K562 (cell line): Measurements from ENCODE around the gene ADGRB2. TPM values are rescaled to one million over a fixed set of nuclear protein-coding genes. Genes with fewer than 3 reads are reported as not detected.
"Not testable (repeated sequence)": the region's sequence is repeated elsewhere in the genome, so short reads cannot be mapped to it uniquely, and the experiment has no call there.

Experiments used
- ATAC-seq: fragments of 200-7000 bp; cut with Tn5 transposase; 3 replicates; pipeline ENCODE4 v1.9.1; 2020; ENCODE audit warnings: moderate library complexity
- BruUV-seq: library from RNA; stranded (reverse); fragments of 400-500 nt; replicated peaks from 2 replicates; lab custom pipeline; 2021; lab: Mats Ljungman, UMichigan
- CTCF ChIA-PET: fragments of 300-600 bp; formaldehyde crosslinking; extraction: SDS; loops from one replicate; lab custom pipeline; 2021; ENCODE audit warnings: low intra/inter-chr PET ratio; lab: Yijun Ruan, JAX
- POLR2A ChIA-PET: fragments of 300-600, 350-650 bp; sonication (Branson Sonifier 250); formaldehyde crosslinking; extraction: SDS; loops from one replicate; lab custom pipeline; 2021; ENCODE audit warnings: antibody characterized with exemption, inconsistent platforms; lab: Yijun Ruan, JAX
- DNase-seq, 4 experiments: peaks; one replicate each; pipeline versions ENCODE4 v3.0.0 to v3.0.0-alpha.2; 2011 to 2018; ENCODE audit warnings: low spot score in 3 of 4, mixed read lengths in 3 of 4; ENCODE audit errors: extremely low read depth in 1 of 4
- FAIRE-seq: peaks from 2 replicates; lab custom pipeline; 2011; peaks lifted over from hg19 to GRCh38; lab: Jason Lieb, UNC
- H2AFZ ChIP-seq: 2 replicates; pipeline ENCODE4 v1.6.0; 2011; ENCODE audit warnings: low read depth, low read length, control low read depth, inconsistent platforms
- H3K27ac ChIP-seq: fragments of 200-600 bp; 3 replicates; pipeline ENCODE4 v1.8.0; 2011; ENCODE audit warnings: low read depth, mild to moderate bottlenecking, control low read depth, inconsistent platforms, low read length, moderate library complexity, mixed read lengths; ENCODE audit errors: extremely low read depth
- H3K27me3 ChIP-seq, 2 experiments: fragments of 300-600 bp in 1 of 2; 2 replicates in 1 of 2; 3 replicates in 1 of 2; pipeline versions ENCODE4 v1.6.0 to v1.8.0; 2011; ENCODE audit warnings: inconsistent platforms in 2 of 2, low read length in 2 of 2, mild to moderate bottlenecking in 1 of 2, mixed read lengths in 1 of 2, moderate library complexity in 1 of 2; ENCODE audit not compliant: control insufficient read depth in 2 of 2, insufficient read depth in 2 of 2
- H3K36me3 ChIP-seq: fragments of 300-600 bp; 3 replicates; pipeline ENCODE4 v1.8.0; 2011; ENCODE audit warnings: mild to moderate bottlenecking, low read length, inconsistent platforms; ENCODE audit not compliant: control insufficient read depth, insufficient read depth
- H3K4me1 ChIP-seq, 2 experiments: fragments of 200-600 bp in 1 of 2; replicated peaks in 1 of 2; 2 replicates in 1 of 2; 3 replicates in 1 of 2; pipeline versions ENCODE4 v1.5.1 to v1.8.0; 2011; ENCODE audit warnings: inconsistent platforms in 2 of 2, low read length in 2 of 2, mild to moderate bottlenecking in 1 of 2, mixed read lengths in 1 of 2, moderate library complexity in 1 of 2; ENCODE audit not compliant: control insufficient read depth in 2 of 2, insufficient read depth in 2 of 2
- H3K4me2 ChIP-seq: 2 replicates; pipeline ENCODE4 v1.6.1; 2011; ENCODE audit warnings: low read length, control low read depth, inconsistent platforms, mixed read lengths; ENCODE audit not compliant: insufficient read depth
- H3K4me3 ChIP-seq: fragments of 200-600 bp; sonication (generic), shearing (Covaris generic); 2 replicates; pipeline ENCODE4 v1.5.1; 2016; ENCODE audit warnings: control low read depth, inconsistent platforms
- H3K79me2 ChIP-seq: fragments of 200-600 bp; 3 replicates; pipeline ENCODE4 v1.8.0; 2011; ENCODE audit warnings: low read length, inconsistent platforms; ENCODE audit not compliant: control insufficient read depth, insufficient read depth
- H3K9ac ChIP-seq, 2 experiments: 2 replicates each; pipeline versions ENCODE4 v1.6.0 to v1.6.1; 2011; ENCODE audit warnings: low read depth in 2 of 2, low read length in 2 of 2, control low read depth in 1 of 2, inconsistent platforms in 1 of 2, mild to moderate bottlenecking in 1 of 2, mixed read lengths in 1 of 2; ENCODE audit not compliant: insufficient read depth in 1 of 2
- H3K9me1 ChIP-seq: one replicate; pipeline ENCODE4 v1.6.0; 2011; ENCODE audit warnings: inconsistent platforms, mild to moderate bottlenecking, low read length, moderate library complexity; ENCODE audit not compliant: control insufficient read depth, insufficient read depth
- H3K9me3 ChIP-seq: replicated peaks from 2 replicates; pipeline ENCODE4 v1.5.1; 2011; ENCODE audit warnings: low read depth, low read length, inconsistent platforms; ENCODE audit not compliant: control insufficient read depth, insufficient read depth
- H4K20me1 ChIP-seq: replicated peaks from 2 replicates; pipeline ENCODE4 v1.6.1; 2011; ENCODE audit warnings: low read length, inconsistent platforms, mixed read lengths; ENCODE audit not compliant: control insufficient read depth, insufficient read depth
- CEBPB ChIP-seq: fragments of 450-650 bp; IDR thresholded peaks from 2 replicates; pipeline ENCODE4 v1.6.1; 2016; ENCODE audit warnings: missing genetic modification characterization, missing compliant biosample characterization
- EGR1 ChIP-seq: fragments of 450-650 bp; conservative IDR thresholded peaks from 2 replicates; pipeline ENCODE4 v1.6.1; 2017; ENCODE audit warnings: mild to moderate bottlenecking
- ZNF512 ChIP-seq: IDR thresholded peaks from 2 replicates; pipeline ENCODE4 v1.6.1; 2016; ENCODE audit warnings: missing genetic modification characterization, missing compliant biosample characterization
- WGBS: fragments of 100-300 bp; shearing (Covaris generic); methylation state at CpG from one replicate; pipeline ENCODE4 v1.1.6; 2016; ENCODE audit warnings: low coverage, mixed read lengths; ENCODE audit not compliant: insufficient coverage; ENCODE audit errors: missing lambda C conversion rate; 5-methylcytosine and 5-hydroxymethylcytosine counted together
- in situ Hi-C: fragments of 300-500 bp; cut with MboI; formaldehyde crosslinking; loops from 4 replicates; pipeline ENCODE4 v1.15.0; 2018; ENCODE audit warnings: inconsistent platforms, mixed read lengths
- intact Hi-C: fragments of 100-400 bp; cut with micrococcal nuclease; formaldehyde crosslinking; loops from 2 replicates; pipeline ENCODE4 v1.14.2; 2022
- polyA plus RNA-seq, 8 experiments: library from polyadenylated mRNA; depleted of rRNA in 4 of 8; stranded (reverse) in 5 of 8; unstranded in 3 of 8; fragments of >200 nt; fragmentation: Nextera tagmentation in 2 of 8; fragmentation: Illumina TruSeq in 1 of 8; extraction: Ambion mirVana in 2 of 8; extraction: Trizol in 1 of 8; gene quantifications; 2 replicates each; pipeline versions ENCODE4 v1.2.1 to v1.2.3, GENCODE V29; 2011 to 2014; ENCODE audit warnings: inconsistent platforms in 1 of 8, missing spikeins in 1 of 8
- total RNA-seq, 7 experiments: library from RNA; depleted of rRNA in 6 of 7; stranded (reverse); fragments of >200 nt in 6 of 7; fragmentation: Illumina TruSeq in 2 of 7; extraction: Trizol in 2 of 7; gene quantifications; 2 replicates each; pipeline versions ENCODE4 v1.2.1 to v1.2.3, GENCODE V29; 2011 to 2021; ENCODE audit warnings: low replicate concordance in 1 of 7

The ADGRB2 gene
- total and polyA plus RNA-seq, 9 of the 15 experiments (the other 6 are each of a cell fraction or from before 2014, with no cell fraction given): 0.04 to 0.23 (median 0.20) TPM; not detected in 2

- not testable (repeated sequence) for H3K9ac ChIP-seq, ATAC-seq, FAIRE-seq, DNase-seq, H3K9me1 ChIP-seq
- TF ChIP-seq ZNF512 (tag) (peak; percentile 82), CEBPB (tag) (peak; percentile 54; the same call in 1 of the 2 replicates), EGR1 (0 out of 2 replicates have a peak, but pooled peaks have one; percentile 17)
- TF ChIP-seq, all 486 proteins: peak for 3; not testable (repeated sequence) for 483
- in situ Hi-C loops, H4K20me1 ChIP-seq, BruUV-seq, H3K9me3 ChIP-seq, H2AFZ ChIP-seq, H3K4me3 ChIP-seq, CTCF ChIA-PET, H3K36me3 ChIP-seq, H3K79me2 ChIP-seq, H3K4me2 ChIP-seq, H3K27ac ChIP-seq, POLR2A ChIA-PET, intact Hi-C loops: not testable (repeated sequence)
- WGBS: 23% methylated on average over 4 of the region's 4 CpGs
- Histone ChIP-seq H3K4me1 (peaks cover 10 to 17% of the 10 kb centered on the region in 2 experiments; a peak in 4 of 5 replicates), H3K27me3 (peaks cover 14 to 39% of the 10 kb centered on the region in 2 experiments)
Measured at GRCh38 chr1:31707059-31707600, 57.0 kb downstream of the ADGRB2 start.
